Stimulated activated CD4-positive, alpha-beta T cell treated with anti-CD3 and anti-CD28 coated beads, Interleukin-2, amount 100 ng/mL, for 24 hours (primary cell): Measurements from ENCODE around the gene HIVEP2.

Experiments used
- DNase-seq, 2 donors: peaks; one replicate each; pipeline ENCODE4 v3.0.0-alpha.2; 2020

The HIVEP2 gene

DNA sequence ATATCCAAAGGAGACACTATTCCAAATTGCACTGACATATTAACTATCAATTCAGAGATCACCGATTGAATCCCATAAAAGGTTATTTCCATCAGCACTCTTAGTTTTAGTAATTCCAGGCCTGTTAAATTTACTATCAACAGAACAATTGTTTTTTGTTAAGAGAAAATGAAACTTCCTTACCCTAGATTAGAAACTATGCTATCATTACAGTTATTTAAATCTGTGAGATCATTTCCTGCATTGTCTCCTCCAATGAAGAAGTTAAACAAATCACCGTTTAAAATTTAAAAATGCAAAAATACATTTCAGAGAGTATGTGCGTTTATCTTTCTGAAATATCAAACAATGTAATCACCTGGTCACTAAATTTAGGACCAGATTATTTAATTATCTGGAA is 57.5 kb downstream of the HIVEP2 start:
- DNase-seq = no peak

DNA sequence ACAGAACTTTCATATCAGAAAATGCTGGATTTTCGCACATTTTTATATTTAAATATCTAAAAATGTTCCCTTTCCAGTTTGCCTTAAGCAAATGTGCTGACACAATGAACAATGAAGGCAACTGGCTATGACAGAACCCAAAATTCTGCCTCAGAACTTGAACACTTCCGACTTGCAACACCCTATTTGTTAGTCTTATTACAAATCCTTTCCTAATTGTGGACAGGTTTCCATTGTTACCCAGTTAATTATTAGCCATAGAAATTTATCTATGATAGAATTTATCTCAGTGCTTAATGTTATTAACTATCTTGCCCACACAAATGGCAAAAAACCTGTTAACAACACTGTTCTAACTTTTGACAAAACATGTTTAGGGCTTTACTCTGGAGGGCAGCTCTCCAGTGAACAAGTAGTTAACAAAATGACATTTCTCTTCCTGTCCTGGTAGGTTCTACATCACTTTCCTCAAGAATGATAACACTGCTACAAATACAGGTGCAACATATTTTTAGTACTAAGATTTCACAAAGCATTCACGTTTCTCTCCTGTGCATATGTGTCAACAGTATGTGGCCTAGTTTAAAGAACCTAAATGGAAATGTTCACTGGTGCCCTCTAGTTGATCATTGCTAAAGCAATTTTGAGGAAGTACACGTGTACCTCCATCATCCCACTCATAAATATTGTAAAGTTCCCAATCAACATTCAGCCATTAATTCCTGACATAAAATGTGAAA is 58.4 kb downstream of the HIVEP2 start:
- DNase-seq = no peak

DNA sequence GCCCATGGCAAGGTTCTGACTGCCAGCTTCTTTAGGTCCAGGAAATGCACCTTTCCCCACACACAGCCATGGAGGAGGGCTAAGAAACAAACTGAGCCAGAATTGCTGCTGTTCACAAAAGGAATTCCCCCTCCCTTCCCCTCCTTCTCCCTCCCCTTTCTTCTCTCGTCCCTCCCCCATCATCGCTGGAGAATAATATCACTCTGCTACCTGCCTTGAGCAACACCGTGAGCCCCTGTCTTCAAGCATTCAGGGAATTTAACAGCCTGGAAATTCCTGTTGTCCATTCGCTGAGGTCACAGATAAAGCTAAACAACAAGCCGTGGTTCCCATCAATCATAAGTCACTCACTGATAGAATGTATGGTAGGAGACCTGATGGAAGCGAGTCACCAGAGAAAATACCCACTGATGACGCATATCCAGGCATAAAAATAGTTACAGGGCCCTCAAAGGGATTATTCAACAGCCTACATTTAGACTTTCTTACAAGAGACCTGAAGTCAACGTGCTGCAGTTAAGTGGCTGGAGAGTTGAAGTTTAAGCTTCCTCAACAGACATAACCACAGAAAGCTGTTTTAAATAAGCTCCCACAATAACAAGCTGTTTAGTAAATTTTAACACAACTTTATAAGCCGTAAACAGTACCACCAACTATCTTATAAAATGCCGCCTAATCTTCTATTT is 59.7 kb downstream of the HIVEP2 start:
- DNase-seq = peak in 1 of 2 donors; percentile 48

GRCh38 chr6:142884214-142885035 is 60.6 kb downstream of the HIVEP2 start:
- no peak for DNase-seq

- no peak for DNase-seq
Measured at GRCh38 chr6:142883011-142883410, 62.0 kb downstream of the HIVEP2 start.

GRCh38 chr6:142881761-142882160 is 63.2 kb downstream of the HIVEP2 start:
- DNase-seq = no peak

DNA sequence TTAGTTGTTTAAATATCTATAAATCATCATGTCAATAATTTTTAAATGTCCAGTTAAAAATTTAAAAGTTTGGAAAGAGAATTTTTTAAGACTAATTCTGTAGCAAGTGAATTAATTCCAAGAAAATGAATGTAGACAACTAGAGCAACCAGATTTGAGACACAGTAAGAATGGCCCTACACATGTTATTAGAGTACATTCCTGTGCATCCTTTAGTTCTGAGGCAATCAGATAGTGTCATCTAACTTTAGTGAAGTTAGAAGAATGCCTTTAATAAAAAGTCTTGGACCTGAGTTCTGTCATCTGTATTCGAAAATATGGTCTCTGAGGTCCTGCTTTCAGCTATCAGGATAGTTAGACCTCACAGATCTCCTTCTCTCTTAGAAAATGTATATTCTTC is 63.7 kb downstream of the HIVEP2 start:
- DNase-seq = no peak

DNA sequence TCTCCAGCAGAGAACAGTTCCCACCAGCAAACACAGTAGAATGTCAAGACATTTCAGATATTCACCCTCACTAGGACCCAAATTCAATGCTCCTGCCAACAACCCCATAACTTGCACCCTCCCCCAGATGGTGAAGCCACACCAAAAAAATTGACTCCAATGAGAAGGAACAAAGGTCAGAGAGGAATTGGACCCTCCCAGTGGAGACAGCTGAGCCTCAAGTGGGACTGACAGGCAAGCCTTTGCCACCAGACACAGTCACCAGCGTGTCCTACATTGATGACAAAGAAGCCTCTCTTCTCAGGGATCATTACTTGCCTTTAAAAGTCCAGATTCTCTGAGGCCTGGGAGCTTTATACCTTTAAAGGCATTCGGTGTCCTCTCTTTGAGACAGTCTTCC is 64.8 kb downstream of the HIVEP2 start:
- no peak for DNase-seq

DNA sequence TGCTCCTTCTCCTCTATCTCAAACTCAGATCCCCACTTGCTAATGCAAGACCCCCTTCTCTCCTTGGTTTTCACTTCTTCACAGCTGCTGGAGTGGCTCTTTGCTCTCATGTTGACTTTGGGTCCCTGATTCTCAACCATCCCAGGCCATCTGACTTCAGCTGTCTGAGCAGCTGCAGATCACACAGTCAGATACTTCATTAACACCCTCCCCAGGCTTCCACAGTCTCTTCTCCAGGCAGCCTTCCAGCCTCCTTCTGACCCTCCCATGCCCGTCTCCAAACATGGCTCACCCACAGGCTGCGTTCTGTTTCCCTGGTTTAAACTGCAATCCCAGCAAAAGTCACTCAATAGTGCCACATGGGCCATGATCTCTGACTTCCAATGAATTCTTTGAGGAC is 65.4 kb downstream of the HIVEP2 start:
- DNase-seq = no peak

DNA sequence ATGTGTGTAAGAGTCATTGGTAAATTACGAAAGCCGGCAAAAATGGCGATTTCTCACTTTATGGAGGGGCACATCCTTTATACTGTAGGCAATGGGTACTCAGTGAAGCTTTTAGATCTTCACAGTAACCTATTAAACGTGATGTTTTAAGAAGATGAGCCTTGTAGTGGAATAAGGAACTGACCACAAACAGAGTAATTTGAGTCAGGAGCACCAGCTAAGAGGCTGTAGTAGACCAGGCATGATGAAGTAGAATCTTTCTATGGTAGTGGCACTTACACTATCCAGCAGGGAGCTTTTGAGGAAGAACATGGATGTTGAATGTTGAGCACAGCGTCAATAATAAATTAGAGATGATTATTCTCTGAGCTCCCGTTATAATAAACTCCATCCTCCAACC is 65.9 kb downstream of the HIVEP2 start:
- no peak for DNase-seq

DNA sequence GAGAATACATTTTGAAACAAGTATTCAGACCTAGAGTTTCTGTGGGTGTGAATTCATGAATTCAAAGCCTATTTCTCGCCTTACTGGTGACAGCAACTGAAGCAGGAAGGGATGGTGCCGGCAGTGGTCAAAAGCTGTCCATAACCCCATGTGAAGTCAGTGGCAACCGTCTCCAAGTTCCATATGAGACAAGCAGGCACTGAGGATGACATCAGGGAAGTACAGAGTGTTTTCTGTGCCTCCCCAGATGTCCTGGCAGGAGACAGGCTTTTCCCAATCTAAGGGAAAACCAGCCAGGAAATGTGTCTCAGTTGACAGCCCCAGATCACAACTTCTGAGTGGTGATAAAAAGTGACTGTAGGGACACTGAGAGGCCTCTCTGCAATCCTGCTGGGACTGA is 66.6 kb downstream of the HIVEP2 start:
- no peak for DNase-seq

GRCh38 chr6:142874676-142875075 is 70.3 kb downstream of the HIVEP2 start:
- DNase-seq = no peak

- DNase-seq = no peak
Measured at GRCh38 chr6:142872376-142872775, 72.6 kb downstream of the HIVEP2 start.

GRCh38 chr6:142871910-142872331 is 73.1 kb downstream of the HIVEP2 start:
- peak; percentile 26 to 55 for DNase-seq

GRCh38 chr6:142870787-142871415 is 74.1 kb downstream of the HIVEP2 start:
- no peak for DNase-seq

- no peak for DNase-seq
Measured at GRCh38 chr6:142868917-142869316, 76.1 kb downstream of the HIVEP2 start.

GRCh38 chr6:142867988-142868812 is 76.8 kb downstream of the HIVEP2 start:
- DNase-seq = no peak

DNA sequence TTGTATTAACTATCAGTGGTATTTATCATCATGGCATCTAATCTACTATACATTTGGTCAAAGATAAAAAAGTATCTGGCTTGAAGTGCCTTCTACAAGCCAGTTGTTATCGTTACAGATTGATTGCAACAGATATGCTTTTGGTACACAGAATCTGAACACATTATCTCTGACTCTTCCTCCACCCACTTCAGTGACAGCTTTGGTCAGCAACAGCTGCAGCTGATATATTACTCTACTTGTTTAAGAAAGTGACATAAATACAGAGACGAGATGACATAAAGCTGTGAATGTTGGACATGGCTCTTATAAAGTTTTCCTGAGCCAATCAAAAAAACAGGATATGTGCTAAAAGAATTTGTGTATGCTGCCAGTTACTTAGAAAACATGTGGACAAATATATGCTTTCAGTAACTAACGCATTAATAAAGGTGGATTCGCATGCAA is 77.6 kb downstream of the HIVEP2 start:
- DNase-seq = no peak

DNA sequence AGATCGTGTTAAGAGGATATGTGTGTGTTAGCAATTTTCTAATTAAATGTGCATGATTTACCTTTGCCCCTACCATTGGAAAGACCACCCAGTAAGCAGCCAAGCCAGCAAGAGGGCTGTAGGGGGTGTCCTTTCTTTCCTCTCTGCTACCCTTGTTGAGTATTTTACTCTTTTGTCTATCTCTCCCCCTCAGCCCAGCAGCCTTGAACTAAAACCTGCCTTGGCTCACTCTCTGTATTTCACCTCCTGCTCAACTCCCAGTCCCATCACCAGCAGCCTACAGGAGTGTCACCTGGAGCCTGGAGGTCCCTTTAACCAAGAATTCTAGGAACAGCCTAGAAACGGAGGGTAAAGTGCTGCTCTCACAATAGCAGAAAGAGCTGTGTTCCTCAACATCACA is 81.0 kb downstream of the HIVEP2 start:
- DNase-seq = no peak

DNA sequence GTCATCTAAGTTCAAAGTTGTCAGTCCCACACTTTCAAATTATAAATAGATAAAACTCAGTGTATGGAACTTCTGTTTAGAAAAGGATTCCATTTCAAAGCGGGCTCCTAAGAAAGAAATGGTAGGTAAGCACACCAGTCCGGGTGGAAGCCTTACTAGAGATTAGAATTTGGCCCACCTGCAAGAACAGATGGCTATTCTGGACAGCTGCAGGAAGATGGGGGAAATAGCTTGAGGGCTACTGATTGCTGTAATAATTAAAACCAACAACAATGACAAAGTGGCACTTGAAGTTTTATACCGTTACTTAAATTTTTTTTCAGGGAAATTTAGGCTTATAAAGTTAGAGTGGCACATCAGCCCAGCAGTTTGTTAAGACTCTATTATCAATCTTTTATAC is 83.3 kb downstream of the HIVEP2 start:
- DNase-seq = no peak

GRCh38 chr6:142860498-142860897 is 84.5 kb downstream of the HIVEP2 start:
- DNase-seq = peak in 1 of 2 donors; percentile 24
